A549 (cell line): ENCODE results near the gene REM2. TPM values are rescaled to one million over a fixed set of nuclear protein-coding genes. Genes with fewer than 3 reads are reported as not detected.

Source experiments
- ATAC-seq, 2 experiments: fragments of 200-7000 bp in 1 of 2; fragments of >200 bp in 1 of 2; cut with Nextera tagmentation in 1 of 2; cut with Tn5 transposase in 1 of 2; 3 replicates each; pipeline versions ENCODE4 v1.8.0 to v1.9.1; 2018 to 2020; ENCODE audit warnings: mild to moderate bottlenecking in 1 of 2, moderate library complexity in 1 of 2
- CTCF ChIA-PET: fragments of 300-600 bp; sonication (Branson Sonifier 250); formaldehyde crosslinking; extraction: SDS; loops from one replicate; lab custom pipeline; 2021; ENCODE audit warnings: antibody characterized with exemption, inconsistent platforms; lab: Yijun Ruan, JAX
- POLR2A ChIA-PET: fragments of 350-600 bp; formaldehyde crosslinking; extraction: SDS; loops from one replicate; lab custom pipeline; 2021; ENCODE audit warnings: antibody characterized with exemption, inconsistent platforms; lab: Yijun Ruan, JAX
- DNase-seq, 2 experiments: peaks; one replicate each; pipeline versions ENCODE4 v3.0.0 to v3.0.0-alpha.2; 2011 to 2016; ENCODE audit warnings: low read depth in 1 of 2, low spot score in 1 of 2
- FAIRE-seq: peaks from 2 replicates; lab custom pipeline; 2011; peaks lifted over from hg19 to GRCh38; lab: Jason Lieb, UNC
- H3K27ac ChIP-seq, 2 experiments: fragments of >200 bp; sonication (Bioruptor Twin); formaldehyde crosslinking; 3 replicates each; pipeline ENCODE4 v1.5.1; 2016 to 2017
- H3K4me1 ChIP-seq: fragments of >200 bp; sonication (Bioruptor Twin); formaldehyde crosslinking; 3 replicates; pipeline ENCODE4 v1.6.1; 2016
- H3K4me2 ChIP-seq: fragments of >200 bp; sonication (Bioruptor Twin); formaldehyde crosslinking; 3 replicates; pipeline ENCODE4 v1.6.1; 2016
- H3K4me3 ChIP-seq: fragments of >200 bp; sonication (Bioruptor Twin); formaldehyde crosslinking; 3 replicates; pipeline ENCODE4 v1.5.1; 2016
- H3K9me3 ChIP-seq: fragments of >200 bp; sonication (Bioruptor Twin); formaldehyde crosslinking; 3 replicates; pipeline ENCODE4 v1.6.1; 2016
- CBX2 ChIP-seq: fragments of 200-600 bp; sonication (generic); IDR thresholded peaks from 2 replicates; pipeline ENCODE4 v1.6.1; 2016; ENCODE audit warnings: low read depth, mild to moderate bottlenecking, borderline replicate concordance
- CEBPB ChIP-seq, 2 experiments: fragments of >200 bp in 1 of 2; sonication (Bioruptor Twin) in 1 of 2; formaldehyde crosslinking in 1 of 2; IDR thresholded peaks; 2 replicates each; pipeline ENCODE4 v1.6.1; 2012 to 2016
- CHD2 ChIP-seq: fragments of 150-350 bp; IDR thresholded peaks from 2 replicates; pipeline ENCODE4 v1.6.1; 2014; ENCODE audit warnings: low read length; ENCODE audit not compliant: partially characterized antibody
- CHD4 ChIP-seq: fragments of 200-600 bp; sonication (generic); IDR thresholded peaks from 2 replicates; pipeline ENCODE4 v1.6.1; 2016; ENCODE audit warnings: antibody characterized with exemption, mild to moderate bottlenecking, borderline replicate concordance
- EHMT2 ChIP-seq: fragments of 200-600 bp; sonication (generic); IDR thresholded peaks from 2 replicates; pipeline ENCODE4 v1.6.1; 2016; ENCODE audit warnings: antibody characterized with exemption, low read depth, mild to moderate bottlenecking, moderate library complexity
- EP300 ChIP-seq, 2 experiments: fragments of >200 bp; sonication (Bioruptor Twin); formaldehyde crosslinking; IDR thresholded peaks; 2 replicates in 1 of 2; 3 replicates in 1 of 2; pipeline ENCODE4 v1.6.1; 2016 to 2017
- FOSB ChIP-seq: fragments of 250-450 bp; sonication (Bioruptor Pico); IDR thresholded peaks from 2 replicates; pipeline ENCODE4 v1.5.0; 2020; ENCODE audit warnings: mild to moderate bottlenecking, moderate library complexity
- FOSL2 ChIP-seq, 2 experiments: fragments of 450-650 bp in 1 of 2; fragments of >200 bp in 1 of 2; sonication (Bioruptor Twin) in 1 of 2; formaldehyde crosslinking; IDR thresholded peaks; 2 replicates each; pipeline versions ENCODE4 v1.5.0 to v1.6.1; 2016 to 2020; ENCODE audit warnings: mild to moderate bottlenecking in 1 of 2, moderate library complexity in 1 of 2
- FOXS1 ChIP-seq: fragments of 250-450 bp; sonication (Bioruptor Pico); IDR thresholded peaks from 2 replicates; pipeline ENCODE4 v1.5.0; 2020; ENCODE audit warnings: mild to moderate bottlenecking, moderate library complexity
- HDAC2 ChIP-seq: fragments of 200-600 bp; sonication (generic); IDR thresholded peaks from 2 replicates; pipeline ENCODE4 v1.6.1; 2016
- HOXA7 ChIP-seq: fragments of 250-450 bp; sonication (Bioruptor Pico); IDR thresholded peaks from 2 replicates; pipeline ENCODE4 v1.5.0; 2020; ENCODE audit warnings: mild to moderate bottlenecking, moderate library complexity
- HOXB13 ChIP-seq: fragments of 250-450 bp; sonication (Bioruptor Pico); IDR thresholded peaks from 2 replicates; pipeline ENCODE4 v1.5.0; 2020; ENCODE audit warnings: low read depth, mild to moderate bottlenecking, moderate library complexity
- HOXB5 ChIP-seq: fragments of 250-450 bp; sonication (Bioruptor Pico); IDR thresholded peaks from 2 replicates; pipeline ENCODE4 v1.5.0; 2020; ENCODE audit warnings: mild to moderate bottlenecking, moderate library complexity
- JUNB ChIP-seq: fragments of >200 bp; sonication (Bioruptor Twin); formaldehyde crosslinking; IDR thresholded peaks from 2 replicates; pipeline ENCODE4 v1.6.1; 2016
- KDM1A ChIP-seq: fragments of 200-600 bp; sonication (generic); IDR thresholded peaks from 2 replicates; pipeline ENCODE4 v1.6.1; 2016; ENCODE audit warnings: low read depth, mild to moderate bottlenecking
- MAFK ChIP-seq: fragments of 450-650 bp; IDR thresholded peaks from 2 replicates; pipeline ENCODE4 v1.6.1; 2014; ENCODE audit not compliant: partially characterized antibody
- RAD21 ChIP-seq, 2 experiments: fragments of >200 bp in 1 of 2; sonication (Bioruptor Twin) in 1 of 2; formaldehyde crosslinking in 1 of 2; IDR thresholded peaks in 1 of 2; conservative IDR thresholded peaks in 1 of 2; 2 replicates in 1 of 2; 3 replicates in 1 of 2; pipeline ENCODE4 v1.6.1; 2012 to 2018; ENCODE audit warnings: inconsistent platforms in 1 of 2
- RCOR1 ChIP-seq: fragments of 150-350 bp; IDR thresholded peaks from 2 replicates; pipeline ENCODE4 v1.6.1; 2014; ENCODE audit warnings: antibody characterized with exemption, low read length, low read depth
- REST ChIP-seq: fragments of 200-600 bp; sonication (generic); IDR thresholded peaks from 2 replicates; pipeline ENCODE4 v1.6.1; 2016; ENCODE audit warnings: antibody characterized with exemption, mild to moderate bottlenecking, moderate library complexity
- RFX5 ChIP-seq: fragments of 450-650 bp; IDR thresholded peaks from 2 replicates; pipeline ENCODE4 v1.7.1; 2014; ENCODE audit warnings: antibody characterized with exemption, mild to moderate bottlenecking, moderate library complexity
- RNF2 ChIP-seq: fragments of 200-600 bp; sonication (generic); IDR thresholded peaks from 2 replicates; pipeline ENCODE4 v1.6.1; 2016; ENCODE audit warnings: low read depth, mild to moderate bottlenecking, antibody characterized with exemption, moderate library complexity, borderline replicate concordance
- TFCP2L1 ChIP-seq: fragments of 250-450 bp; sonication (Bioruptor Pico); IDR thresholded peaks from 2 replicates; pipeline ENCODE4 v1.5.0; 2021; ENCODE audit warnings: mild to moderate bottlenecking
- TP53 ChIP-seq: fragments of 250-450 bp; sonication (Bioruptor Pico); IDR thresholded peaks from 2 replicates; pipeline ENCODE4 v1.5.0; 2021; ENCODE audit warnings: mild to moderate bottlenecking, moderate library complexity
- ZC3H11A ChIP-seq: fragments of 450-650 bp; IDR thresholded peaks from 2 replicates; pipeline ENCODE4 v1.6.1; 2014; ENCODE audit warnings: antibody characterized with exemption, mild to moderate bottlenecking
- ZSCAN20 ChIP-seq: fragments of 250-450 bp; sonication (Bioruptor Pico); IDR thresholded peaks from 2 replicates; pipeline ENCODE4 v1.8.0; 2022; ENCODE audit warnings: mild to moderate bottlenecking, moderate library complexity
- WGBS: methylation state at CpG from one replicate; pipeline ENCODE4 v1.1.6; 2017; ENCODE audit errors: missing lambda C conversion rate; 5-methylcytosine and 5-hydroxymethylcytosine counted together
- polyA plus RNA-seq, 4 experiments: library from polyadenylated mRNA; depleted of rRNA in 3 of 4; stranded (reverse); fragments of >200 nt; fragmentation: RNase III in 1 of 4; extraction: RNeasy Plus Mini Kit Qiagen cat#74134 plus additional on column Dnase treatment in 1 of 4; gene quantifications; 2 replicates in 3 of 4; 3 replicates in 1 of 4; pipeline ENCODE4 v1.2.3, GENCODE V29; 2011 to 2017
- TF ChIP-seq, protein P1 (sequence below): fragments of 450-650 bp; IDR thresholded peaks from 2 replicates; pipeline ENCODE4 v1.6.1; 2014; ENCODE audit warnings: antibody characterized with exemption

The REM2 gene
- polyA plus RNA-seq, 2 of the 4 experiments (the other 2 are of a cell fraction) = 0.23 to 0.31 TPM

- CTCF ChIA-PET = interaction anchor here (0.6 to 9.9 kb wide), 12 partner anchors 9 to 428 kb away, joined by 3 to 259 read pairs (median 5); partner anchors contain the start of genes LRP10 and MMP14
- H3K4me1 ChIP-seq = peaks cover 4% of the 10 kb centered on the region; the same call in 2 of the 3 replicates
- FAIRE-seq (no peak), DNase-seq (no peak), ATAC-seq (no peak)
- no peak overlapping the region for H3K4me3 ChIP-seq
- 87% methylated on average over 10 of the region's 12 CpGs for WGBS
- H3K4me2 ChIP-seq = no peak overlapping the region
- H3K9me3 ChIP-seq = no peaks in the 10 kb centered on the region
- TF ChIP-seq RFX5 (no peak), CHD2 (no peak), CBX2 (no peak), ZC3H11A (no peak), JUNB (no peak), CHD4 (no peak), TFCP2L1 (no peak), MAFK (peak; percentile 36)
- POLR2A ChIA-PET = interaction anchor here (0.7 kb wide), 1 partner anchor 18 kb away, joined by 3 read pairs; no protein-coding TSS in a partner anchor
- H3K27ac ChIP-seq = 0 out of 6 replicates have a peak overlapping the region, but pooled peaks of 1 of the 2 experiments have one; percentile 36
These were observed 34.5 kb upstream of the REM2 start for GRCh38 chr14:22848351-22849164.

DNA sequence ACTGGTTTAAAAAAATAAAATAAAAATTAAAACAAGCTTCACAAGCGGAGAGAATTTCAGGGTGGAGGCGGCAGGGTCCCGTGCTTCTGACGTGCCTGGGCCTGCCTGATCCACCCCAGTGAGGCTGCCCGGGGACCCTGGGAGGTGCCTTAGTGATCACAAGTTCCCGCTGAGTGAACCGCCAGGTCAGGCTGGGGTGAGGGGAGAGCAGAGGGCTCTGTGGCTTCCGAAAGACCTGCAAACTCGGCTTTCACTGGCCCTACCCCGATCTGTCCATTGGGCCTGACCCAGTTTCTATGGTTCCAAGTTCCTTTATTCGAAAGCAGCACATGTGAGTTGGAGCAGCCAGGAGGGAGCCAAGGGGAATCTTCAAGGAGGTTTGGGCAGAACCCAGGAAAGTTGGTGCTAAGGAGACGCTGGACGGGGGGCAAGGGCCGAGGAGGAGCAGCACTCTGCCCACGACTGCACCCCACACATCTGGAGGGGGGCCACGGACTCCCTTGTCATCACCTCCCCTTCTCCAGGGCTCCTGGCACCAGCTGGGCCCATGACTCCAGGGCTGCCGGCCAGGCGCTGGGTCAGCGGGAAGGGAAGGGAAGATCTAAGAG, 33.7 kb upstream of the REM2 start:
- TF ChIP-seq HDAC2 (no peak), HOXB5 (no peak), KDM1A (no peak), RCOR1 (no peak), FOSB (CRISPR knock-in tag) (no peak), CHD2 (no peak), EP300 (IDR thresholded peaks at IDR 0.05) (no peak)
- TF ChIP-seq, protein P1, sequence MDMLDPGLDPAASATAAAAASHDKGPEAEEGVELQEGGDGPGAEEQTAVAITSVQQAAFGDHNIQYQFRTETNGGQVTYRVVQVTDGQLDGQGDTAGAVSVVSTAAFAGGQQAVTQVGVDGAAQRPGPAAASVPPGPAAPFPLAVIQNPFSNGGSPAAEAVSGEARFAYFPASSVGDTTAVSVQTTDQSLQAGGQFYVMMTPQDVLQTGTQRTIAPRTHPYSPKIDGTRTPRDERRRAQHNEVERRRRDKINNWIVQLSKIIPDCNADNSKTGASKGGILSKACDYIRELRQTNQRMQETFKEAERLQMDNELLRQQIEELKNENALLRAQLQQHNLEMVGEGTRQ = no peak
- Histone ChIP-seq H3K4me1 (peaks cover 4% of the 10 kb centered on the region; the same call in 2 of the 3 replicates), H3K27ac (no peak overlapping the region; a peak in 1 of 6 replicates), H3K4me2 (no peak overlapping the region), H3K4me3 (no peak overlapping the region), H3K9me3 (no peaks in the 10 kb centered on the region)
- no peak for DNase-seq
- ATAC-seq = no peak
- ChIA-PET POLR2A (interaction anchor here (0.7 kb wide), 1 partner anchor 19 kb away, joined by 3 read pairs; no protein-coding TSS in a partner anchor), CTCF (interaction anchor here (0.6 to 9.9 kb wide), 14 partner anchors 10 to 339 kb away, joined by 3 to 259 read pairs (median 9); partner anchors contain the start of genes LRP10, MMP14 and MRPL52)
- no peak for FAIRE-seq
- 82% methylated on average over 19 of the region's 19 CpGs for WGBS

- Histone ChIP-seq H3K4me1 (peaks cover 4% of the 10 kb centered on the region; the same call in 2 of the 3 replicates), H3K27ac (peak overlapping the region in 1 of 2 experiments; percentile 4; a peak in 1 of 6 replicates)
- CTCF ChIA-PET = interaction anchor here (0.7 to 9.9 kb wide), 17 partner anchors 12 to 296 kb away, joined by 3 to 259 read pairs (median 30); partner anchors contain the start of genes LRP10, MMP14, MRPL52 and OR6J1
- TF ChIP-seq ZSCAN20 (CRISPR knock-in tag) (no peak), RFX5 (no peak), HOXA7 (CRISPR knock-in tag) (no peak), RAD21 (conservative IDR thresholded peaks at IDR 0.05 in 1 of 2, IDR thresholded peaks at IDR 0.05 in 1 of 2) (no peak), REST (no peak), CEBPB (IDR thresholded peaks at IDR 0.05) (no peak), HOXB13 (CRISPR knock-in tag) (no peak), EHMT2 (no peak), TFCP2L1 (no peak), TP53 (CRISPR knock-in tag) (no peak), FOSL2 (IDR thresholded peaks at IDR 0.05) (no peak), FOSL2 (CRISPR knock-in tag; IDR thresholded peaks at IDR 0.05) (no peak), RNF2 (no peak), FOXS1 (CRISPR knock-in tag) (no peak), ZC3H11A (no peak)
These were observed 31.9 kb upstream of the REM2 start for GRCh38 chr14:22850944-22851764.

More at GRCh38 chr14:22850944-22851764, 31.9 kb upstream of the REM2 start:
- ATAC-seq = no peak
- no peaks in the 10 kb centered on the region for H3K9me3 ChIP-seq
- DNase-seq = no peak
- POLR2A ChIA-PET = interaction anchor here (0.8 kb wide), 1 partner anchor 85 kb away, joined by 3 read pairs; the partner anchor contains the start of gene OXA1L
- no peak overlapping the region for H3K4me3 ChIP-seq
- WGBS = 82% methylated on average over 8 of the region's 9 CpGs
- no peak overlapping the region for H3K4me2 ChIP-seq
- FAIRE-seq = no peak
